Tibial artery (tissue), 4 donors: ENCODE results near the gene GPC6.
"Not testable (repeated sequence)": the region's sequence is repeated elsewhere in the genome, so short reads cannot be mapped to it uniquely, and the experiment has no call there.

Experiments used
- DNase-seq, 2 donors: peaks; one replicate each; pipeline ENCODE4 v3.0.0-alpha.2; 2019
- H3K27ac ChIP-seq, 2 donors: fragments of 200-600 bp; sonication (generic) in 1 of 2; 1 replicate in 1 of 2; 2 replicates in 1 of 2; pipeline ENCODE4 v1.5.1; 2018 to 2019; ENCODE audit warnings: mild to moderate bottlenecking in 1 of 2
- H3K27me3 ChIP-seq, 2 donors: fragments of 200-600 bp; sonication (generic) in 1 of 2; one replicate each; pipeline versions ENCODE4 v1.5.1 to v1.6.0; 2016 to 2019
- H3K36me3 ChIP-seq, 3 donors: fragments of 200-600 bp; sonication (generic) in 2 of 3; one replicate each; pipeline ENCODE4 v1.5.1; 2016 to 2019; ENCODE audit warnings: mild to moderate bottlenecking in 2 of 3
- H3K4me1 ChIP-seq, 4 donors: fragments of 200-600 bp; sonication (generic) in 2 of 4; 1 replicate in 3 of 4; 2 replicates in 1 of 4; pipeline ENCODE4 v1.5.1; 2016 to 2019
- H3K4me3 ChIP-seq, 2 donors: fragments of 200-600 bp; sonication (generic) in 1 of 2; 1 replicate in 1 of 2; 2 replicates in 1 of 2; pipeline ENCODE4 v1.5.1; 2018 to 2019; ENCODE audit warnings: mild to moderate bottlenecking in 2 of 2
- H3K9me3 ChIP-seq, 3 donors: fragments of 200-600 bp; sonication (generic) in 1 of 3; one replicate each; pipeline ENCODE4 v1.5.1; 2016 to 2019
- intact Hi-C: fragments of 100-400 bp; cut with DNase I; formaldehyde crosslinking; loops from one replicate; pipeline ENCODE4 v1.15.0; 2023; ENCODE audit warnings: low total_unique reads
- TF ChIP-seq, protein P1 (sequence below), 2 experiments: fragments of 200-600 bp in 1 of 2; fragments of 450-650 bp in 1 of 2; IDR thresholded peaks; one replicate each; pipeline ENCODE4 v1.5.1; 2017 to 2019; ENCODE audit warnings: antibody characterized with exemption in 2 of 2, mild to moderate bottlenecking in 1 of 2, moderate library complexity in 1 of 2

The GPC6 gene

DNA sequence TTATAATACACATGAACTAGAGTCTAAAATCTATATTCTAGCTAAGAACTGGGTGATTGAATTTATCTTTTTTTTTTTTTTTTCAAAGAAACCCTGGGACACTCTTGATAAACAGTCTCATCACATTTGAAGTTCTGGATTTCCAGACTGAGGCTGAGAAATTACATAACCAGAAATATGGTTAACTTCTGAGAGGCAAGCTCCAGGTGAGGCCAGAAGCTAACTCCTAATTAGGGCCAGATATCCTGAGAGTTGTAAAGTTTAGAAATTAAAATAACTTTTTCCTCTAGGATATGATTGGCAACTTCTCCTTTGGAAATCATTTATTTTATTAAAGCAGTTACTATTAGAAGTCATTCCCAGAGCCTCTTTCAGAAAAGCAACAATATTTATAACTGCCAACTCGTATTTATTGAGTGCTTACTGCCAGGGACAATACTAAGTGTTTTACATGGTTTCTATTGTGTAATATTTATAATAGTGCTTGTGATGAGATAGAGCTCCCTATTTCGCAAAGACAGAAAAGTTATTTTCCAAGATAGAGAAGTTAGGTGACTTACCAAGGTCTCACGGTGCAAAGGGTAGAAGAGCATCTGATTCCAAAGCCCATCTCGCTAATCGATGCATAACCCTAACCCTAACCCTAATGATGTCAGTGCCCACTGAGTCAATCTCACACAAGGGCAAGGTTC lies 1065.2 kb downstream of the GPC6 start:
- H3K4me3 ChIP-seq: no peak overlapping the region
- intact Hi-C loops: no loop called here
- TF ChIP-seq, protein P1, sequence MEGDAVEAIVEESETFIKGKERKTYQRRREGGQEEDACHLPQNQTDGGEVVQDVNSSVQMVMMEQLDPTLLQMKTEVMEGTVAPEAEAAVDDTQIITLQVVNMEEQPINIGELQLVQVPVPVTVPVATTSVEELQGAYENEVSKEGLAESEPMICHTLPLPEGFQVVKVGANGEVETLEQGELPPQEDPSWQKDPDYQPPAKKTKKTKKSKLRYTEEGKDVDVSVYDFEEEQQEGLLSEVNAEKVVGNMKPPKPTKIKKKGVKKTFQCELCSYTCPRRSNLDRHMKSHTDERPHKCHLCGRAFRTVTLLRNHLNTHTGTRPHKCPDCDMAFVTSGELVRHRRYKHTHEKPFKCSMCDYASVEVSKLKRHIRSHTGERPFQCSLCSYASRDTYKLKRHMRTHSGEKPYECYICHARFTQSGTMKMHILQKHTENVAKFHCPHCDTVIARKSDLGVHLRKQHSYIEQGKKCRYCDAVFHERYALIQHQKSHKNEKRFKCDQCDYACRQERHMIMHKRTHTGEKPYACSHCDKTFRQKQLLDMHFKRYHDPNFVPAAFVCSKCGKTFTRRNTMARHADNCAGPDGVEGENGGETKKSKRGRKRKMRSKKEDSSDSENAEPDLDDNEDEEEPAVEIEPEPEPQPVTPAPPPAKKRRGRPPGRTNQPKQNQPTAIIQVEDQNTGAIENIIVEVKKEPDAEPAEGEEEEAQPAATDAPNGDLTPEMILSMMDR (IDR thresholded peaks at IDR 0.05): no peak
- DNase-seq: no peak
- H3K36me3 ChIP-seq: no peaks in the 10 kb centered on the region
- no peaks in the 10 kb centered on the region for H3K27me3 ChIP-seq
- H3K4me1 ChIP-seq: peaks cover 0 to 5% (median 0%) of the 10 kb centered on the region in 4 donors
- H3K9me3 ChIP-seq: no peaks in the 10 kb centered on the region
- no peak overlapping the region for H3K27ac ChIP-seq

DNA sequence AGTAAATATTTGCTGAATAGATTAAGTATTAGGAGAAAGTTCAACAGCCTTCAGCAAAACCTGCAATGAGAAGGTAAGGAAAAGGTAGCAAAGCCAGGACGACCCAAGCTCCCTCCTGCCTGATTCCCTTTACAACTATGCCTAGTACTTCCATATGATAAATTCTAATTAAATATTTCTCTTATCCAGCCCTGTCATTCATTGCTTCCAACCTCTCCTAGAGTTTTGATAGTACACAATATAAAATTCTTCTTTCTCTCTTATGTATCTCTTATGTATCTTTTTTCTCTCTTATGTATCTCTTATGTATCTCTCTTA lies 1065.7 kb downstream of the GPC6 start:
- Histone ChIP-seq H3K9me3 (no peaks in the 10 kb centered on the region), H3K27me3 (no peaks in the 10 kb centered on the region), H3K4me3 (no peak overlapping the region), H3K4me1 (peaks cover 0 to 5% (median 0%) of the 10 kb centered on the region in 4 donors), H3K36me3 (no peaks in the 10 kb centered on the region), H3K27ac (no peak overlapping the region)
- intact Hi-C loops: no loop called here
- TF ChIP-seq, protein P1 (IDR thresholded peaks at IDR 0.05): no peak
- no peak for DNase-seq

DNA sequence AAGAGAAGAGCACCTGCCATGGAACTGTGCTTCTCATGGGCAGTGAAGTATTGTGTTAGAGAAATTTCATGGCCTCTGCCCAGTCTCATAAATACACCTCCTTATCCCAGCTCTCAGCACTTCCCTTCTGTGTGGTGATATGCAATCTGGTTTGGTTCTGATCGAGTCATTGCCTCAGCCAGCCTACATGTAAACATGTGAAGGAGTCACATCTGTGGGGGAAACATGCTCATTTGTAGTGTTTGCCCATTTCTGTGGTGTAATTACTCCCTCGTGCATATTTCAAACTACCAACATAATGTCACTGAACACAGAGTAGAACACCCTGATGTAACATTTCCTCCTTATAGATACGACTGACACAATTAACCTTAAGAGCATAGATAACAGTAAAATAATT lies 1069.9 kb downstream of the GPC6 start:
- H3K27ac ChIP-seq: no peak overlapping the region
- no peak for DNase-seq
- TF ChIP-seq, protein P1 (IDR thresholded peaks at IDR 0.05): no peak
- no peaks in the 10 kb centered on the region for H3K9me3 ChIP-seq
- no peak overlapping the region for H3K4me3 ChIP-seq
- H3K36me3 ChIP-seq: no peaks in the 10 kb centered on the region
- H3K4me1 ChIP-seq: peaks cover 0 to 1% (median 0%) of the 10 kb centered on the region in 4 donors
- no peaks in the 10 kb centered on the region for H3K27me3 ChIP-seq
- intact Hi-C loops: no loop called here

GRCh38 chr13:94298346-94298745 lies 1071.7 kb downstream of the GPC6 start:
- TF ChIP-seq, protein P1 (IDR thresholded peaks at IDR 0.05): no peak
- intact Hi-C loops: no loop called here

DNA sequence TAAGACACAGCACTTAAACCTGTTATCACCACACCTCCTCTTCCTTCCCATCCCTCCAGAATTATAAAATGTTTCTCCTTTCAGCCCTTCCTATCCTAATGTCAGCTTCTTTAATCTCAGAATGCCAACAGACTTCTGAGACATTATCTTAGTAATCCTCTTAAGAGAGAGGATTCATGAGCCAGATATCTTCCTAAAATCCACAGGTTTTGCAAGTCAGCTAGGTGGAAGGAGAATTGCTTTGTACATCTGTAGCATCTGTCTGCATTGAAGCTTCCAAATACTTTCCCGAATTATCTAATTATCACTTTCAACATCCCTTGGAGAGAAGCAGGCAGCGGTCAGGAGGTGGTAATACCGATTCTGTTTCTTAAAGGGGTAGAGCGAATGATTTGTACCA lies 1073.8 kb downstream of the GPC6 start:
- intact Hi-C loops: no loop called here
- TF ChIP-seq, protein P1 (IDR thresholded peaks at IDR 0.05): no peak
- H3K27ac ChIP-seq: no peak overlapping the region
- no peak overlapping the region for H3K4me3 ChIP-seq
- H3K9me3 ChIP-seq: no peaks in the 10 kb centered on the region
- DNase-seq: no peak
- peaks cover 0 to 5% (median 0%) of the 10 kb centered on the region in 4 donors for H3K4me1 ChIP-seq
- H3K27me3 ChIP-seq: no peaks in the 10 kb centered on the region
- no peaks in the 10 kb centered on the region for H3K36me3 ChIP-seq

More at GRCh38 chr13:94298346-94298745, 1071.7 kb downstream of the GPC6 start:
- no peak for DNase-seq
- H3K27me3 ChIP-seq: no peaks in the 10 kb centered on the region
- H3K36me3 ChIP-seq: no peaks in the 10 kb centered on the region
- no peaks in the 10 kb centered on the region for H3K4me1 ChIP-seq
- H3K4me3 ChIP-seq: no peak overlapping the region
- no peaks in the 10 kb centered on the region for H3K9me3 ChIP-seq
- no peak overlapping the region for H3K27ac ChIP-seq

DNA sequence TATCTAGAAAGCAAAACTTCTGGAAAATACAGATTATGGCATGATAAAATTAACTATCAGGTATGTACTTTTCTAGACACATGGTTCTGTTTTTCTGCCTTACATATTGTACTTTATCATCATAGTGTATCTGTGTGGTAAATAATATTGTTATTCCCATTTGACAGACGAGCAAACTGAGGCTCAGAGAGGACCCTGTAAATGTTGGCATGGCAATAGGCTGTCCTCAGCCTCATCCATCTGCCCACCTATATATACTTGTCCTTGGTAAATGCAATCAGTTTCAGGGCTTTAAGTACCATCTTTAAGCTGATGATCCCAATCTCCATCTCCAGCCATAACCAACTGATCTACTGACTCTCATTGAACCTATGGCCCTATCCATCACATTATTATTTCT lies 1074.9 kb downstream of the GPC6 start:
- Histone ChIP-seq H3K27me3 (no peaks in the 10 kb centered on the region), H3K4me1 (peaks cover 0 to 10% (median 0%) of the 10 kb centered on the region in 4 donors), H3K27ac (no peak overlapping the region), H3K9me3 (no peaks in the 10 kb centered on the region), H3K4me3 (no peak overlapping the region), H3K36me3 (no peaks in the 10 kb centered on the region)
- intact Hi-C loops: no loop called here
- DNase-seq: no peak
- TF ChIP-seq, protein P1 (IDR thresholded peaks at IDR 0.05): no peak

DNA sequence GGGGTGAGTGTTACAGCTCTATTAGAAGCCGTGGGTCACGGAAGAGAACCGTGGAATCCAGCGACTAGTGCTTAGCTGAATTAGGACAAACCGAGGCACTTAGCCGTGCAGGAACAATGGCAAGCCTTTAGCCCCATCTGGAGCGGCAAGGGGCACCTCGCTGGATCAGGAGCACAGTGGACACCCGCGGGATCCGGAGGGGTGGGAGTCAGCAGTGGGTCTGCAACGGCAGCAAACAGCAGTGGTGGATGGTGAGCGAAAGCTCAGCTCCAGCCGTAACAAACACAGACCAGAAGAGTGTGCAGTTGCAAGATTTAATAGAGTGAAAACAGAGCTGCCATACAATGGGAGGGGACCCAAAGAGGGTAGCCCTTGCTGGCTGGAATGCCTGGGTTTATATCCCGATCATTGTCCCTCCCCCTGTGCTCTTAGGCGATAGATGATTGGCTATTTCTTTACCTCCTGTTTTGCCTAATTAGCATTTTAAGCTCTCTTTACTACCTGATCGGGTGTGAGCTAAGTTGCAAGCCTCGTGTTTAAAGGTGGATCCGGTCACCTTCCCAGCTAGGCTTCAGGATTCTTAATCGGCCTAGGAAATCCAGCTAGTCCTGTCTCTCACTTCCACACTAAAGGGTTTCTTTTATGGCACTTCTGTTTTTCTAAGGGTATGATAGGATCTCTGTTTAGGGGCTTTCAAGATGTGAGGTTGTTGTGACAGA lies 1076.4 kb downstream of the GPC6 start:
- H3K9me3 ChIP-seq, intact Hi-C loops, H3K4me3 ChIP-seq, H3K36me3 ChIP-seq, H3K27ac ChIP-seq, DNase-seq, H3K27me3 ChIP-seq: not testable (repeated sequence)
- peaks cover 0 to 10% (median 0%) of the 10 kb centered on the region in 4 donors for H3K4me1 ChIP-seq
